Breast epithelium (tissue), 3 donors: ENCODE data around the gene LPCAT4.

Experiments used
- CTCF ChIP-seq, 3 donors: fragments of 450-650 bp; IDR thresholded peaks; one replicate each; pipeline ENCODE4 v1.5.1; 2016 to 2017; ENCODE audit warnings: antibody characterized with exemption in 3 of 3, mild to moderate bottlenecking in 3 of 3, moderate library complexity in 3 of 3
- POLR2A ChIP-seq: fragments of 450-650 bp; IDR thresholded peaks from one replicate; pipeline ENCODE4 v1.6.1; 2016; ENCODE audit warnings: antibody characterized with exemption, mild to moderate bottlenecking, moderate library complexity

- no peak for TF ChIP-seq CTCF (IDR thresholded peaks at IDR 0.05)
- TF ChIP-seq POLR2A: no peak
These were observed 29.9 kb downstream of the LPCAT4 start for GRCh38 chr15:34336991-34337556.
